Measurements from ENCODE around the gene RASGRF1.

RASGRF1 gene

GRCh38 chr15:79092382-79092781 is 1.8 kb upstream of the RASGRF1 start:
- TF ChIP-seq TCF12 (IDR thresholded peaks at IDR 0.05; ENCODE audit: low read depth) (no peak), ZBTB7A (IDR thresholded peaks at IDR 0.05; ENCODE audit: low read depth) (no peak), EP300 (IDR thresholded peaks at IDR 0.05; ENCODE audit: borderline replicate concordance) (no peak), CREB1 (IDR thresholded peaks at IDR 0.05; ENCODE audit: low read depth) (no peak), RAD21 (IDR thresholded peaks at IDR 0.05; ENCODE audit: low read depth) (no peak), FOXM1 (IDR thresholded peaks at IDR 0.05; ENCODE audit: borderline replicate concordance, low read depth) (no peak), NFIC (IDR thresholded peaks at IDR 0.05) (no peak), MAX (IDR thresholded peaks at IDR 0.05) (no peak), EGR1 (IDR thresholded peaks at IDR 0.05) (no peak), TEAD4 (IDR thresholded peaks at IDR 0.05) (no peak), CEBPB (IDR thresholded peaks at IDR 0.05) (no peak), YY1 (IDR thresholded peaks at IDR 0.05; ENCODE audit: low read depth) (no peak), TAF1 (IDR thresholded peaks at IDR 0.05; ENCODE audit: low read depth) (no peak)
- TF ChIP-seq, protein P1, sequence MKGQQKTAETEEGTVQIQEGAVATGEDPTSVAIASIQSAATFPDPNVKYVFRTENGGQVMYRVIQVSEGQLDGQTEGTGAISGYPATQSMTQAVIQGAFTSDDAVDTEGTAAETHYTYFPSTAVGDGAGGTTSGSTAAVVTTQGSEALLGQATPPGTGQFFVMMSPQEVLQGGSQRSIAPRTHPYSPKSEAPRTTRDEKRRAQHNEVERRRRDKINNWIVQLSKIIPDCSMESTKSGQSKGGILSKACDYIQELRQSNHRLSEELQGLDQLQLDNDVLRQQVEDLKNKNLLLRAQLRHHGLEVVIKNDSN (IDR thresholded peaks at IDR 0.05): no peak
- TF ChIP-seq, protein P2, sequence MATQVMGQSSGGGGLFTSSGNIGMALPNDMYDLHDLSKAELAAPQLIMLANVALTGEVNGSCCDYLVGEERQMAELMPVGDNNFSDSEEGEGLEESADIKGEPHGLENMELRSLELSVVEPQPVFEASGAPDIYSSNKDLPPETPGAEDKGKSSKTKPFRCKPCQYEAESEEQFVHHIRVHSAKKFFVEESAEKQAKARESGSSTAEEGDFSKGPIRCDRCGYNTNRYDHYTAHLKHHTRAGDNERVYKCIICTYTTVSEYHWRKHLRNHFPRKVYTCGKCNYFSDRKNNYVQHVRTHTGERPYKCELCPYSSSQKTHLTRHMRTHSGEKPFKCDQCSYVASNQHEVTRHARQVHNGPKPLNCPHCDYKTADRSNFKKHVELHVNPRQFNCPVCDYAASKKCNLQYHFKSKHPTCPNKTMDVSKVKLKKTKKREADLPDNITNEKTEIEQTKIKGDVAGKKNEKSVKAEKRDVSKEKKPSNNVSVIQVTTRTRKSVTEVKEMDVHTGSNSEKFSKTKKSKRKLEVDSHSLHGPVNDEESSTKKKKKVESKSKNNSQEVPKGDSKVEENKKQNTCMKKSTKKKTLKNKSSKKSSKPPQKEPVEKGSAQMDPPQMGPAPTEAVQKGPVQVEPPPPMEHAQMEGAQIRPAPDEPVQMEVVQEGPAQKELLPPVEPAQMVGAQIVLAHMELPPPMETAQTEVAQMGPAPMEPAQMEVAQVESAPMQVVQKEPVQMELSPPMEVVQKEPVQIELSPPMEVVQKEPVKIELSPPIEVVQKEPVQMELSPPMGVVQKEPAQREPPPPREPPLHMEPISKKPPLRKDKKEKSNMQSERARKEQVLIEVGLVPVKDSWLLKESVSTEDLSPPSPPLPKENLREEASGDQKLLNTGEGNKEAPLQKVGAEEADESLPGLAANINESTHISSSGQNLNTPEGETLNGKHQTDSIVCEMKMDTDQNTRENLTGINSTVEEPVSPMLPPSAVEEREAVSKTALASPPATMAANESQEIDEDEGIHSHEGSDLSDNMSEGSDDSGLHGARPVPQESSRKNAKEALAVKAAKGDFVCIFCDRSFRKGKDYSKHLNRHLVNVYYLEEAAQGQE (IDR thresholded peaks at IDR 0.05; ENCODE audit: low read depth): no peak

- TF ChIP-seq, protein P2 (IDR thresholded peaks at IDR 0.05; ENCODE audit: low read depth): no peak
- TF ChIP-seq FOXM1 (IDR thresholded peaks at IDR 0.05; ENCODE audit: borderline replicate concordance, low read depth) (no peak), NFIC (IDR thresholded peaks at IDR 0.05) (no peak), ZBTB7A (IDR thresholded peaks at IDR 0.05; ENCODE audit: low read depth) (no peak), TAF1 (IDR thresholded peaks at IDR 0.05; ENCODE audit: low read depth) (no peak), TEAD4 (IDR thresholded peaks at IDR 0.05) (no peak), MAX (IDR thresholded peaks at IDR 0.05) (no peak), YY1 (IDR thresholded peaks at IDR 0.05; ENCODE audit: low read depth) (no peak)
These were observed 756 bp upstream of the RASGRF1 start for GRCh38 chr15:79091204-79091867.

DNA sequence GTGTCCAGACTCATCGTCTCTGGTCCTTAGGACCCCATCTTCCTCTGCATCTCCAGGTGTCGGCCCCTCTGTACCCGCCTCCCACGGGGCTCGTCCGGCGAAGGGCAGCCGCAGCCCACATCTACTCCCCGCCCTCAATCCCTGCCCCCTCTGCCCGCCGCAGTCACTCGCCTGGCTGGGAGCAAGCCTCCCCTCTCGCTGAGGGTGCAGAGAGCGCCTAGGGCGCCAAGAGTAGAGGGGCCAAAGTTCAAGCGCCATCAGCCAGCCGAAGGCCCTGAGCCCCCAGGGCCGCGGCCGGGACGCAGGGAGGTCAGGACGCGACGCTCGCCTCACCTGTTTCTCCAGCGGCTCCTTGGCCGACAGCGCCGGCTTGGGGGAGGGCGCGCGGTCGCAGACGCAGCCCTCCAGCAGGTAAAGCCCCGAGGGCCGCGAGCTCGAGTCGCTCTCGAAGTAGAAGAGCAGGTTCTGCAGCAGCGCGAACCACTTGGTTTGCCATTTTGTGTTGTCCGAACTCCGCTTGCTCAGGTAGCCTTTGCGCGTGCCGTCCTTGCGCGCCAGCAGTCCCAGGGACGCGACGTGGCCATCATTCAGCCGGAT is 592 bp downstream of the RASGRF1 start:
- no peak for TF ChIP-seq NFIC (IDR thresholded peaks at IDR 0.05)
- 0 out of 2 replicates have a peak, but pooled peaks have one; percentile 8 for TF ChIP-seq MAX (IDR thresholded peaks at IDR 0.05)

GRCh38 chr15:79089331-79089889 is 1.2 kb downstream of the RASGRF1 start:
- TF ChIP-seq TEAD4 (IDR thresholded peaks at IDR 0.05) (no peak), RAD21 (IDR thresholded peaks at IDR 0.05; ENCODE audit: low read depth) (no peak), EP300 (IDR thresholded peaks at IDR 0.05; ENCODE audit: borderline replicate concordance) (no peak), YY1 (IDR thresholded peaks at IDR 0.05; ENCODE audit: low read depth) (no peak), ZBTB7A (IDR thresholded peaks at IDR 0.05; ENCODE audit: low read depth) (no peak), FOXM1 (IDR thresholded peaks at IDR 0.05; ENCODE audit: borderline replicate concordance, low read depth) (no peak), CEBPB (IDR thresholded peaks at IDR 0.05) (no peak), MAX (IDR thresholded peaks at IDR 0.05) (no peak), NFIC (IDR thresholded peaks at IDR 0.05) (no peak), CREB1 (IDR thresholded peaks at IDR 0.05; ENCODE audit: low read depth) (no peak), EGR1 (IDR thresholded peaks at IDR 0.05) (no peak), TCF12 (IDR thresholded peaks at IDR 0.05; ENCODE audit: low read depth) (no peak), TAF1 (IDR thresholded peaks at IDR 0.05; ENCODE audit: low read depth) (no peak)
- TF ChIP-seq, protein P1 (IDR thresholded peaks at IDR 0.05): no peak
- TF ChIP-seq, protein P2 (IDR thresholded peaks at IDR 0.05; ENCODE audit: low read depth): no peak
